Measurements from ENCODE around the gene KSR2. TPM values are rescaled to one million over a fixed set of nuclear protein-coding genes. Genes with fewer than 3 reads are reported as not detected.

KSR2 gene
- total and polyA plus RNA-seq, 10 of the 15 experiments (the other 5 are each of a cell fraction or from before 2014, with no cell fraction given) = under 0.01 to 1.5 (median 0.01) TPM; not detected in 3

DNA sequence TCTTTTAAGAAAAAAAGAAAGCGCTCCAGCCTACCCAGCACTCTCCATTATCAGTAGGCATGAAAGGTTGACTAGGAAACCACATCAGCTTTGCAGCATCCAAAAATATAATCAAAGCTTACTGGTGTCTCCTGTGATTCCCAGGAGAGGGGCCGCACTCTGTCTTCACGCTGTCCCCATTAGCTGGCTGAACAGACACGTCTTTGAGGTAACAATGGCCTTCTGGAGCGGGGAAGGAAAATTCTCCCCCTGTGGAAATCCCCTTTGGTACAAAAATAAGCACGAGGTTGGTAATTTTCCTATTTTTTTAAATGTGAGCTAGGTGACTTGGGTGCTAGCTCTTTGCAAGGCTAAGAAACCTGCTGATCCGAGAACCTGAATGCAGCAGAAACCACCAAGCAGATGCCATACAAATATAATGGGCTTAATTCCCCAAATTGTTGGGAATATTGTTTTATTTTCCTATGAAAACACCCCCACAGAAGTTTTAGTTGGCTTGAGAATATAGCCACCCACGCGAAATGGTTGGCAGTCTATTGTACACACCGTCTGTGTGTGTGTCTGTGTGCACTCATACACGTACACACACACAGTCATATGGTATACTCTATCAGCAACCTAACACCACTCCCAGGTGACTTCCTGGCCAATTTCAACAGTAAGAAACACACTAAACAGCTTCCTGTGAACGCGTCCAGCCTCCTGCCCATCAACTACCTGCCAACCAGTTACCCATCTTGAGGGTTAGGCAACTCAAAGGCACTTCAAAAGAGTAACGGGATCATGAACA lies 71.2 kb downstream of the KSR2 start (continued):
- TF ChIP-seq NFYA (IDR thresholded peaks at IDR 0.05; ENCODE audit: borderline replicate concordance, low read depth, low read length) (no peak), SUZ12 (IDR thresholded peaks at IDR 0.05; ENCODE audit: unreplicated experiment) (no peak), ZNF384 (IDR thresholded peaks at IDR 0.05; ENCODE audit: borderline replicate concordance, low read depth, low read length) (peak; percentile 48; the same call in 1 of the 2 replicates), ZNF274 (IDR thresholded peaks at IDR 0.05; ENCODE audit: insufficient read depth, insufficient read length) (no peak), GATAD2B (conservative IDR thresholded peaks at IDR 0.05; ENCODE audit: low read depth) (0 out of 2 replicates have a peak, but pooled peaks have one; percentile 20), NR2C2 (IDR thresholded peaks at IDR 0.05; ENCODE audit: borderline replicate concordance, control insufficient read depth, insufficient read length, low read depth) (no peak), IKZF1 (conservative IDR thresholded peaks at IDR 0.05) (peak; percentile 78), ASH2L (IDR thresholded peaks at IDR 0.05; ENCODE audit: borderline replicate concordance, low read depth) (no peak), PML (IDR thresholded peaks at IDR 0.05; ENCODE audit: low read length) (no peak), ZNF622 (IDR thresholded peaks at IDR 0.05) (no peak)
- TF ChIP-seq, protein P1, sequence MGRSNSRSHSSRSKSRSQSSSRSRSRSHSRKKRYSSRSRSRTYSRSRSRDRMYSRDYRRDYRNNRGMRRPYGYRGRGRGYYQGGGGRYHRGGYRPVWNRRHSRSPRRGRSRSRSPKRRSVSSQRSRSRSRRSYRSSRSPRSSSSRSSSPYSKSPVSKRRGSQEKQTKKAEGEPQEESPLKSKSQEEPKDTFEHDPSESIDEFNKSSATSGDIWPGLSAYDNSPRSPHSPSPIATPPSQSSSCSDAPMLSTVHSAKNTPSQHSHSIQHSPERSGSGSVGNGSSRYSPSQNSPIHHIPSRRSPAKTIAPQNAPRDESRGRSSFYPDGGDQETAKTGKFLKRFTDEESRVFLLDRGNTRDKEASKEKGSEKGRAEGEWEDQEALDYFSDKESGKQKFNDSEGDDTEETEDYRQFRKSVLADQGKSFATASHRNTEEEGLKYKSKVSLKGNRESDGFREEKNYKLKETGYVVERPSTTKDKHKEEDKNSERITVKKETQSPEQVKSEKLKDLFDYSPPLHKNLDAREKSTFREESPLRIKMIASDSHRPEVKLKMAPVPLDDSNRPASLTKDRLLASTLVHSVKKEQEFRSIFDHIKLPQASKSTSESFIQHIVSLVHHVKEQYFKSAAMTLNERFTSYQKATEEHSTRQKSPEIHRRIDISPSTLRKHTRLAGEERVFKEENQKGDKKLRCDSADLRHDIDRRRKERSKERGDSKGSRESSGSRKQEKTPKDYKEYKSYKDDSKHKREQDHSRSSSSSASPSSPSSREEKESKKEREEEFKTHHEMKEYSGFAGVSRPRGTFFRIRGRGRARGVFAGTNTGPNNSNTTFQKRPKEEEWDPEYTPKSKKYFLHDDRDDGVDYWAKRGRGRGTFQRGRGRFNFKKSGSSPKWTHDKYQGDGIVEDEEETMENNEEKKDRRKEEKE (IDR thresholded peaks at IDR 0.05) = no peak
- TF ChIP-seq, protein P2, sequence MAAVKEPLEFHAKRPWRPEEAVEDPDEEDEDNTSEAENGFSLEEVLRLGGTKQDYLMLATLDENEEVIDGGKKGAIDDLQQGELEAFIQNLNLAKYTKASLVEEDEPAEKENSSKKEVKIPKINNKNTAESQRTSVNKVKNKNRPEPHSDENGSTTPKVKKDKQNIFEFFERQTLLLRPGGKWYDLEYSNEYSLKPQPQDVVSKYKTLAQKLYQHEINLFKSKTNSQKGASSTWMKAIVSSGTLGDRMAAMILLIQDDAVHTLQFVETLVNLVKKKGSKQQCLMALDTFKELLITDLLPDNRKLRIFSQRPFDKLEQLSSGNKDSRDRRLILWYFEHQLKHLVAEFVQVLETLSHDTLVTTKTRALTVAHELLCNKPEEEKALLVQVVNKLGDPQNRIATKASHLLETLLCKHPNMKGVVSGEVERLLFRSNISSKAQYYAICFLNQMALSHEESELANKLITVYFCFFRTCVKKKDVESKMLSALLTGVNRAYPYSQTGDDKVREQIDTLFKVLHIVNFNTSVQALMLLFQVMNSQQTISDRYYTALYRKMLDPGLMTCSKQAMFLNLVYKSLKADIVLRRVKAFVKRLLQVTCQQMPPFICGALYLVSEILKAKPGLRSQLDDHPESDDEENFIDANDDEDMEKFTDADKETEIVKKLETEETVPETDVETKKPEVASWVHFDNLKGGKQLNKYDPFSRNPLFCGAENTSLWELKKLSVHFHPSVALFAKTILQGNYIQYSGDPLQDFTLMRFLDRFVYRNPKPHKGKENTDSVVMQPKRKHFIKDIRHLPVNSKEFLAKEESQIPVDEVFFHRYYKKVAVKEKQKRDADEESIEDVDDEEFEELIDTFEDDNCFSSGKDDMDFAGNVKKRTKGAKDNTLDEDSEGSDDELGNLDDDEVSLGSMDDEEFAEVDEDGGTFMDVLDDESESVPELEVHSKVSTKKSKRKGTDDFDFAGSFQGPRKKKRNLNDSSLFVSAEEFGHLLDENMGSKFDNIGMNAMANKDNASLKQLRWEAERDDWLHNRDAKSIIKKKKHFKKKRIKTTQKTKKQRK (IDR thresholded peaks at IDR 0.05; ENCODE audit: low read depth, low read length) = no peak
- TF ChIP-seq, protein P3, sequence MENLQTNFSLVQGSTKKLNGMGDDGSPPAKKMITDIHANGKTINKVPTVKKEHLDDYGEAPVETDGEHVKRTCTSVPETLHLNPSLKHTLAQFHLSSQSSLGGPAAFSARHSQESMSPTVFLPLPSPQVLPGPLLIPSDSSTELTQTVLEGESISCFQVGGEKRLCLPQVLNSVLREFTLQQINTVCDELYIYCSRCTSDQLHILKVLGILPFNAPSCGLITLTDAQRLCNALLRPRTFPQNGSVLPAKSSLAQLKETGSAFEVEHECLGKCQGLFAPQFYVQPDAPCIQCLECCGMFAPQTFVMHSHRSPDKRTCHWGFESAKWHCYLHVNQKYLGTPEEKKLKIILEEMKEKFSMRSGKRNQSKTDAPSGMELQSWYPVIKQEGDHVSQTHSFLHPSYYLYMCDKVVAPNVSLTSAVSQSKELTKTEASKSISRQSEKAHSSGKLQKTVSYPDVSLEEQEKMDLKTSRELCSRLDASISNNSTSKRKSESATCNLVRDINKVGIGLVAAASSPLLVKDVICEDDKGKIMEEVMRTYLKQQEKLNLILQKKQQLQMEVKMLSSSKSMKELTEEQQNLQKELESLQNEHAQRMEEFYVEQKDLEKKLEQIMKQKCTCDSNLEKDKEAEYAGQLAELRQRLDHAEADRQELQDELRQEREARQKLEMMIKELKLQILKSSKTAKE (IDR thresholded peaks at IDR 0.05; ENCODE audit: low read depth, poor library complexity, severe bottlenecking) = peak; percentile 49
- TF ChIP-seq, protein P4, sequence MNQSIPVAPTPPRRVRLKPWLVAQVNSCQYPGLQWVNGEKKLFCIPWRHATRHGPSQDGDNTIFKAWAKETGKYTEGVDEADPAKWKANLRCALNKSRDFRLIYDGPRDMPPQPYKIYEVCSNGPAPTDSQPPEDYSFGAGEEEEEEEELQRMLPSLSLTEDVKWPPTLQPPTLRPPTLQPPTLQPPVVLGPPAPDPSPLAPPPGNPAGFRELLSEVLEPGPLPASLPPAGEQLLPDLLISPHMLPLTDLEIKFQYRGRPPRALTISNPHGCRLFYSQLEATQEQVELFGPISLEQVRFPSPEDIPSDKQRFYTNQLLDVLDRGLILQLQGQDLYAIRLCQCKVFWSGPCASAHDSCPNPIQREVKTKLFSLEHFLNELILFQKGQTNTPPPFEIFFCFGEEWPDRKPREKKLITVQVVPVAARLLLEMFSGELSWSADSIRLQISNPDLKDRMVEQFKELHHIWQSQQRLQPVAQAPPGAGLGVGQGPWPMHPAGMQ (IDR thresholded peaks at IDR 0.05; ENCODE audit: borderline replicate concordance) = no peak

All from GM12878 (cell line).